Urinary bladder (tissue), 4 donors: Measurements from ENCODE around the gene KIAA1755. TPM values are rescaled to one million over a fixed set of nuclear protein-coding genes. Genes with fewer than 3 reads are reported as not detected.

Source experiments
- DNase-seq: peaks from one replicate; pipeline ENCODE4 v3.0.0-alpha.2; 2015; ENCODE audit errors: extremely low spot score
- H3K27ac ChIP-seq: one replicate; pipeline ENCODE4 v1.5.1; 2013; ENCODE audit warnings: low read depth, mild to moderate bottlenecking, moderate library complexity
- H3K36me3 ChIP-seq: one replicate; pipeline ENCODE4 v1.6.1; 2013; ENCODE audit warnings: mild to moderate bottlenecking, moderate library complexity; ENCODE audit not compliant: insufficient read depth
- H3K4me1 ChIP-seq: one replicate; pipeline ENCODE4 v1.6.1; 2013; ENCODE audit warnings: mild to moderate bottlenecking, moderate library complexity; ENCODE audit not compliant: insufficient read depth
- H3K4me3 ChIP-seq: one replicate; pipeline ENCODE4 v1.5.1; 2013; ENCODE audit warnings: low read depth, low read length
- WGBS: extraction: QIAGEN DNeasy Blood & Tissue Kit; methylation state at CpG from one replicate; pipeline ENCODE4 v1.1.7; 2013; 5-methylcytosine and 5-hydroxymethylcytosine counted together
- polyA plus RNA-seq: library from polyadenylated mRNA; stranded (reverse); fragments of 200-250 nt; gene quantifications from one replicate; pipeline ENCODE4 v1.2.3, GENCODE V29; 2013
- total RNA-seq: library from RNA; depleted of rRNA; stranded (reverse); fragments of >200 nt; gene quantifications from one replicate; pipeline ENCODE4 v1.2.3, GENCODE V29; 2014
- donor health status: healthy with polysubstance abuse.
- donor health status: healthy.

Gene KIAA1755
- total and polyA plus RNA-seq, 2 donors: 6.1 to 6.8 TPM

DNA sequence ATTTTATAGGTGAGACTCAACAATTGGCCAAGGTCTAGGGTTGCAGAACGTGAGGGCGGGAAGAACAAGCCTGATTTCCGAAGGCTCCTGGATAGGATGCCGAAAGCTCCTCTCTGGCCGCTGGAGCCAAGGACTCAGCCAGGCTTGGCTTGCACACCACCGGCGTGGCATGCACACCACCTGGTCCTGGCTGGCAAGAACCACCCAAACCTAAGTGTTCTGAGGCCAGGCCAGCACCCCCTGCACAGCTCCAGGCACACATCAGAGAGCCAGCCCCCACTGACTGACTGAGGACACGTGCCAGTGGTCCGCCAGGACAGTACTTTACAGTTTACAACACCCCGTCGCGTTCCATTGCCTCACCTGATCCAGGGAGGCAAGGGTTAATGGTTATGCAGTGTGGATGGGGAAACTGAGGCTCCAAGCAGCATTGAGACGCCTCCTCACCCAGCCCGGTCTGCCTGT is 95.9 kb downstream of the KIAA1755 start:
- H3K36me3 ChIP-seq: no peaks in the 10 kb centered on the region
- H3K4me1 ChIP-seq: no peaks in the 10 kb centered on the region
- DNase-seq: no peak
- peak overlapping the region; percentile 45 for H3K4me3 ChIP-seq
- WGBS: 48% methylated on average over 14 of the region's 14 CpGs
- H3K27ac ChIP-seq: no peak overlapping the region

DNA sequence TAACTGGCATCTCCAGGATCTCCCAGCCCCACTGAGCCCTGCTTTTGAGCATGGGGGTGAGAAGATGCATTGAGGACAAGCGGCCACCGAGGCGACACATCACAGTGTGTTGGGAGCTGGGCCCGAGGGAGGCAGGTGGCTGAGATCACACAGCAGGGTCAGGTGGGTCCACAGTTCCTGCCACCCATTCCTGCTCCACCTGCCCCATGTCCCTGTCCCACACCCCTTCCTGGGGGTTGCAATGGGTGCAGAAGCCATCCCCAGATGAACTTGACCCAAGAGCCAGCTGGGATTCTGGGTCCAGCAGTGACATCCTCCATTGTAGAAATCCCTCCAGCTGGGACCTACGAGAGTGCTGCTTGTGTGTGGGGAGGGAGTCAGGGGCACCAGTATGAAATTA is 96.5 kb downstream of the KIAA1755 start:
- no peak for DNase-seq
- Histone ChIP-seq H3K27ac (no peak overlapping the region), H3K36me3 (no peaks in the 10 kb centered on the region), H3K4me3 (peak overlapping the region; percentile 7), H3K4me1 (no peaks in the 10 kb centered on the region)
- WGBS: 72% methylated on average over 5 of the region's 5 CpGs

DNA sequence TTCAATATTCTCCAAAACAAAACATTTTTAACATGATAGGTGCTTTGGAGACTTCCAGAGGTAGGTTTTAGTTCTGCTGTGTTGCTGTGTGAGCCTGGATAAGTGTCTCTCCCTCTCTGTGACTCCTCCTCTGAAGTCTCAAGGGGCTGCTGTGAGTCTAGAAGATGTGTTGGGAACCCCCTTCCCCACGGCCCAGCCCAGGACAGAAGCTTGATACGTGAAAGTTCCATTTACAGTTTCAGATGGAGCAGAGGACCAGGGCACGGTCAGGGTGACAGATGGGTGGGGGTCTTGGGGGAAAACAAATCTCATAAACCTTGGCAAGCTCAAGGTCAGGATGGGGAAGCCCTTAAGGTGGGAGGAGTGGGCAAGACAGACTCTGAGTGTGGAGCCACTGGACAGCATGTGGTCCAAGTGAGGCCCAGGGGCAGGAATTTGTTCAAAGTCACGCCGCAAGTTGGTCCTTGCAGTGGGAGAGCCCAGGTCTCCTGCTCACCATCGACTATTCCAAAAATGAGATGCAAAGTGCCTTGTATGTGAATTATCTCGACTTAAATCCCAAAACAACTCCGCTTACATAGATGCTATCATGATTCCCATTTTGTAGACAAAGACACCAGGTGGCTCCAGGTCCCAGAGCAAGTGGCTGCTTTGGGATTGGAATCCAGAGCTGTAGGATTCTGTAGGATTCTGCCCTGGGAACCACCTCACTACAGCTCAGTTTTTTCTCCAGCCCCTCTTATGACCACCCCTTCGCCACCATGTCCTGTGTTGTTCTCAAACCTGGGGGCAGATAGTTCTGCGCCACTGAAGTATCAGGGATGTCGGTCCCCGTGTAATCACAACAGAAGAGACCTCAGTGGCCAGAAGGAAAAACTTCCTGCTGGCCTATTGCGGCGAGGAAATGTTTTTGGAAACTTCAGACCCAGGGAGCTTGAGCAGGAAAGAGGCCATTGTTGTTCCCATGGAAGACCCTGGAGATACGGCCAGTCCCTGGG is 97.4 kb downstream of the KIAA1755 start:
- Histone ChIP-seq H3K4me1 (no peaks in the 10 kb centered on the region), H3K36me3 (no peaks in the 10 kb centered on the region), H3K27ac (no peak overlapping the region), H3K4me3 (peak overlapping the region; percentile 7)
- 64% methylated on average over 15 of the region's 15 CpGs for WGBS
- no peak for DNase-seq

- no peaks in the 10 kb centered on the region for H3K4me1 ChIP-seq
Measured at GRCh38 chr20:38162149-38162548, 98.4 kb downstream of the KIAA1755 start.

DNA sequence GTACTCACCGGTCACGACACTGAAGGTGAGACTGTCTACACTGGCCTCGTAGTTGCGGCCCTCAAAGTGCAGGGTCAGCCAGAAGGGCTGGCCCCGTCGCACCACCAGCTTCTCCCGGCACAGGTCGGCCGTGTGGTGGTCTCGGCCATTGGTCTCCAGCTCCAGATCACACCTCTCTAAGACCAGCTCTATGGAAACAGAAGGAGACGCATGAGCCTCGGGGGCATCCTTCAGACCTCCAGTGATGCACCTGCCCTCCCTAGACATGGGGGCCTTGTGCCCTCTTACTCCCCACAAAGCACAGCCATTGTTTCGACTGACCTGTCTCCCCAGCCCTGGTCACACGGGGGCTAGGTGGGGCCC is 99.1 kb downstream of the KIAA1755 start:
- H3K36me3 ChIP-seq: no peaks in the 10 kb centered on the region
- no peak overlapping the region for H3K4me3 ChIP-seq
- H3K27ac ChIP-seq: no peak overlapping the region
- 94% methylated on average over 14 of the region's 14 CpGs for WGBS
- no peak for DNase-seq
- no peaks in the 10 kb centered on the region for H3K4me1 ChIP-seq

More at GRCh38 chr20:38162149-38162548, 98.4 kb downstream of the KIAA1755 start:
- H3K4me3 ChIP-seq: no peak overlapping the region
- no peak overlapping the region for H3K27ac ChIP-seq
- no peak for DNase-seq
- no peaks in the 10 kb centered on the region for H3K36me3 ChIP-seq
- WGBS: 72% methylated on average over 2 of the region's 2 CpGs

Other genes with a start within 250 kb of the KIAA1755 start
- gene TTI1, start 227.3 kb downstream of the KIAA1755 start, total RNA-seq: 35.7 TPM
- gene TTI1, start 227.3 kb downstream of the KIAA1755 start, polyA plus RNA-seq: 13.3 TPM
- 85.2 TPM for gene RPRD1B, start 227.0 kb downstream of the KIAA1755 start, total RNA-seq
- 45.0 TPM for gene RPRD1B, start 227.0 kb downstream of the KIAA1755 start, polyA plus RNA-seq
- gene TGM2, start 95.5 kb downstream of the KIAA1755 start, total RNA-seq: 75.7 TPM
- gene TGM2, start 95.5 kb downstream of the KIAA1755 start, polyA plus RNA-seq: 360 TPM
- 0.32 TPM for gene BPI, start 43.4 kb upstream of the KIAA1755 start, total RNA-seq
- gene BPI, start 43.4 kb upstream of the KIAA1755 start, polyA plus RNA-seq: 0.09 TPM
- gene LBP, start 85.7 kb upstream of the KIAA1755 start, total RNA-seq: not detected
- gene LBP, start 85.7 kb upstream of the KIAA1755 start, polyA plus RNA-seq: 1.8 TPM
- gene SNHG17, start 174.6 kb upstream of the KIAA1755 start, total RNA-seq: 4.6 TPM
- 30.2 TPM for gene SNHG17, start 174.6 kb upstream of the KIAA1755 start, polyA plus RNA-seq
- 52.5 TPM for gene RALGAPB, start 212.1 kb upstream of the KIAA1755 start, total RNA-seq
- gene RALGAPB, start 212.1 kb upstream of the KIAA1755 start, polyA plus RNA-seq: 15.0 TPM